Measurements from ENCODE around the gene TMEM203.
A peak's percentile ranks its signal among the peaks of the same experiment; 100 is the strongest.

TMEM203 gene

DNA sequence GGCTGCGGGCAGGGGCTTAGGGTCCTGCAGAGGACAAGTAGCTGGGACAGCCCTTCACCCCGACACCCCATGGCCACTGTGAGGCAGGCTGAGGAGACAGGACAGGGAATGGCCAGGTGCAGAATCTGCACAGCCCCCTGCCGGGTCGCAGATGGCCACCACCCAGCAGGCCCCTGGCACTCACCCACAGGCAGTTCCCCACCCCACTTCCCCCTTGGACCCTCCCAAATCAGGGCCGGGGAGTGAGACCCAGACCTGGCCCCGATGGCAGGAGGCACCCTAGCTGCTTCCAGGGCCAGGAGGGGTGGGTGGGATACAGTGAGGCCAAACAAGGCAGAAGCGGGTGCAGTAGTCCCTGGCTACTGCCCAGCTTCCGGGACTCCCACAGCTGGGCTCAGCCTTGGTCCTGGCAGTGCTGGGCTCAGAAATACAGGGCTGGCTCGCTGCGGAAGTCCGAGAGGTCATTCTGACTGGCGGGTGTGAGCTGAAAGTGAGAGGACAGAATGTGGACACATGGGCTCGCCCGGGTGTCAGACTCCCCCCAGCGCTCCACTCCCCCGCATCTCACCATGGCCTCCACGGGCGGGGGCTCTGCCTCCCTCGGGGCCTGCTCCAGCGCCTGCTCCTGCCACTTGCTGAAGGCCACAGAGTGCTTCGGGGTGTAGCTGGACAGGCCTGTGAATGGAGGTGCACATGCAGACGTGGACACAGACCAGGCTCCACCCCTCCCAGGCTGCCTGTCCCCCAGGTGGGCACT lies 13.6 kb downstream of the TMEM203 start:
- DNase-seq (ENCODE audit: low read depth), result no peak
- TF ChIP-seq, protein P1, sequence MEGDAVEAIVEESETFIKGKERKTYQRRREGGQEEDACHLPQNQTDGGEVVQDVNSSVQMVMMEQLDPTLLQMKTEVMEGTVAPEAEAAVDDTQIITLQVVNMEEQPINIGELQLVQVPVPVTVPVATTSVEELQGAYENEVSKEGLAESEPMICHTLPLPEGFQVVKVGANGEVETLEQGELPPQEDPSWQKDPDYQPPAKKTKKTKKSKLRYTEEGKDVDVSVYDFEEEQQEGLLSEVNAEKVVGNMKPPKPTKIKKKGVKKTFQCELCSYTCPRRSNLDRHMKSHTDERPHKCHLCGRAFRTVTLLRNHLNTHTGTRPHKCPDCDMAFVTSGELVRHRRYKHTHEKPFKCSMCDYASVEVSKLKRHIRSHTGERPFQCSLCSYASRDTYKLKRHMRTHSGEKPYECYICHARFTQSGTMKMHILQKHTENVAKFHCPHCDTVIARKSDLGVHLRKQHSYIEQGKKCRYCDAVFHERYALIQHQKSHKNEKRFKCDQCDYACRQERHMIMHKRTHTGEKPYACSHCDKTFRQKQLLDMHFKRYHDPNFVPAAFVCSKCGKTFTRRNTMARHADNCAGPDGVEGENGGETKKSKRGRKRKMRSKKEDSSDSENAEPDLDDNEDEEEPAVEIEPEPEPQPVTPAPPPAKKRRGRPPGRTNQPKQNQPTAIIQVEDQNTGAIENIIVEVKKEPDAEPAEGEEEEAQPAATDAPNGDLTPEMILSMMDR (IDR thresholded peaks at IDR 0.05; ENCODE audit: insufficient read depth, low read depth, low read length, missing control alignments), result no peak
- H3K4me3 ChIP-seq (ENCODE audit: low read length), result no peak overlapping the region

DNA sequence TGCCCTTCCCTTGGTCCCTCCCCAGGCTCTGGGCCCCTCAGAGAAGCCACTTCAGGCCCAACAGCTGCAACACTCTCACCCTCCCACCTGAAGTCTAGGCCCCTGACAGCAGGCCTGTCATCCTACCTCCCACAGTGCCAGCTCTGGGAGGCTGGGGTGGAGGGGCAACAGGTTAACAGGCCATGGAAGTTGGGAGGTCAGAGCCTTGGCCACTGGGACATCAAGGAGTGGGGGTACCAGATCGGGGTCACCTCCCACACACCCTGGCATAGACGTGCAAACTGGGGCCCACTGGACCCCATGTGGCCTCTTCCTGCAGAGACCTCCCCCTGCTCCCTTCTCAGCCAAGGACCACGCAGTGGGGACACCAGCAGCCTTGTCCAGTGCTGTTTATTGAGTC lies 14.2 kb downstream of the TMEM203 start:
- H3K4me3 ChIP-seq (ENCODE audit: low read length), result no peak overlapping the region
- DNase-seq (ENCODE audit: low read depth), result no peak
- TF ChIP-seq, protein P1 (IDR thresholded peaks at IDR 0.05; ENCODE audit: insufficient read depth, low read depth, low read length, missing control alignments), result no peak

DNA sequence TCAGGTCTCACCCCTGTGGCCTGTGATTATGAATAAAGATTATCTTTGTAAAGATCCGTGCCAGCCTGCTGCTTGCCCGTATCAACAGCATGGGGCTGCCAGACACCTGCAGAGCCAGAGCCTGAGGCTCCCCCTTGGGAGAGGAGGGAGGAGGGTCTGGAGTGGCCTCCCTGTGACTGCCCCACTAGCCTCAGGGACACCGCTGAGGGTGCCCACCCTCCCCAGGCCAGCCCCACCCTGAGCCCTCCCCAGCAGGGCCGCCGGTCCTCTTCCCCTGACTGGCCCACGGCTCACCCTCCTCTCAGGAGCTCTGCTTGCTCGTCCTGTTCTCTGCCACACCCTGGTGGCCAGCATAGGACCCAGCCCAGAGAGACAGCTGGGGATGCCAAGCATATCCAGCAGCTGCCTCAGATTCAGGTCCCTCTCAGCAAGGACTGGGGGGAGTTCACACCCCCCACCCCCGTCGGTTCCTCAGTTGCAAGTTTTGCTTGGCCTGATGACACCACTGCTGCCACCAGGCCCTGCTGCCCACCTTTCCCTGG lies 15.1 kb downstream of the TMEM203 start:
- H3K4me3 ChIP-seq (ENCODE audit: low read length), result no peak overlapping the region
- peak; percentile 27 for DNase-seq (ENCODE audit: low read depth)
- TF ChIP-seq, protein P1 (IDR thresholded peaks at IDR 0.05; ENCODE audit: insufficient read depth, low read depth, low read length, missing control alignments), result peak; percentile 41

DNA sequence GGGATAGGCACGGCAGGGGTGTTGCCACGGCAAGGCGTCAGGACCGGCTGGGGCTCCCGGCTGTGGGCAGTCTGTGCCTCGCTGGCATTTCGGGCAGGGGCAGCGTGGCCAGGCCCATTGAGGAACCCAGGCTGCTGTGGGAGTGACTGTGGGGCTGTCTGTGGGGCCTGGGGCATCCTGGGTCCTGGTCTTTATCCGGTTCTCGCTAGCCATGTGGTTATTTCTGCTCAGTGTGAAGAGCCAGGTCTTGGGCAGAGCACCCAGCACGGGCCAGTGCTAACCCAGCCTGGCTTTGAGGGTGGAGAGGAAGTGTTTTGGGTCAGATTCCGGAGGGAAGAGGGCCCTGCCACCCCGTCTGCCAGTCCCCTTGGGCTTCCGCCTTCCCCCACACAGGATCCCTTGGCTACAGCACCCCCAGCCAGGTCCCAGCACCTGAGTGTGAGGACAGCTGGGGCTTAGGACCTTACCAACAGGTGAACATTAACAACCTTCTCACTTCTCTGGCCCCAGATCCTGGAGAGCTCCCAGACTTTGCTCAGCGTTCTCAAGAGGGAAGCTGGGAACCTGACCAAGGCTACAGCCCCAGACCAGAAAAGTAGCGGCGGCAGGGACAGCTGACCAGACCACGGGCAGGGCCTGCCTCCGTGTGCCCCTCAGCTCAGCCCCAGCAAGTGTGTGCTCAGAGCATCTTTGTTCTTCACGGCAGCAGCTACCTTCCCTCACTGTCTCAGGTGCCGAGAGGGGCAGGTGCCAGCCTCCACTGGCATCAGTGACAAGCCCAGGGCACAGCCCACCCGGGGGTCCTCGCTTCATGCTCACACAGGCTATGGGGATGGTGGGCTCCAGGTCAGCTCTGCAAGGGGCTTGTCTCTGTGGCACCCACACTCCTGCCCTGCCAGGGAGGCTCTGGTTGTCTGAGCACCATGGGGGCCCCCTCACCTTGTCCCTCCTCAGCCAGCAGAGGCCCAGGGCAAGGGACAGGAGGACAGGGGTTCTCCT lies 15.9 kb downstream of the TMEM203 start:
- H3K4me3 ChIP-seq (ENCODE audit: low read length), result peak overlapping the region; percentile 94
- TF ChIP-seq, protein P1 (IDR thresholded peaks at IDR 0.05; ENCODE audit: insufficient read depth, low read depth, low read length, missing control alignments), result no peak
- no peak for DNase-seq (ENCODE audit: low read depth)

DNA sequence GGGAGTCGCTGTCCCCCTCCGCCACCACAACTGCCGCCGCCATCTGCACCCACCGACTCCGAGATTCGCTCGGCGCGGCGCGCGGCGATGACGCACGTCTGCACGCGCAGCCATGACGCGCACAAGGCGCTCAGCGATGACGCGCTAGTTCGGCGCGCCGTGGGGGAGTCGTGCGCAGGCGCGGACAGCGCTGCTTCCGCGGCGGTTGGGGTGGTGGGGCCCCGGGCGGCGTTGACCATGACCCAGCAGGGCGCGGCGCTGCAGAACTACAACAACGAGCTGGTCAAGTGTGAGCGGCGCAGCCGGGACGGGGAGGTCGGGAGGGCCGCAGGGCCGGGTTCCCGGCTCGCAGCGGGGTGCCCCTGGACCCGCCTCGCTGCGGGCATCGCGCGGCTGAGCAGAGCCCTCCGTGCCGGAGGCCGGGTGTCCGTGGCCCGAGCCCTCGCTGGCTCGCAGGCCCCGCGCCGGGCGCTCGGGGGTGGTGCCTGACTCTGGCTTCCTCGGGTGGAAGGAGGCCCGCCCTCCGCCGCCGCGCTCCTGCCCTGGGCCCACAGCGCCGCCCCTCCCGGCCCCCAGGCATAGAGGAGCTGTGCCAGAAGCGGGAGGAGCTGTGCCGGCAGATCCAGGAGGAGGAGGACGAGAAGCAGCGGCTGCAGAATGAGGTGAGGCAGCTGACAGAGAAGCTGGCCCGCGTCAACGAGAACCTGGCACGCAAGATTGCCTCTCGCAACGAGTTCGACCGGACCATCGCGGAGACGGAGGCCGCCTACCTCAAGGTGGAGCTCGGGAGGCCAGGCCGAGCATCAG lies 16.8 kb downstream of the TMEM203 start, which contains the start of the genes ANAPC2 and SSNA1:
ANAPC2 (minus strand) TSS at position 71 of the 807 bp plus-strand sequence; CDS start at position 43, 28 bp downstream.
SSNA1 (plus strand) TSS at position 187 of the 807 bp plus-strand sequence; CDS start at position 238, 51 bp downstream.
- H3K4me3 ChIP-seq (ENCODE audit: low read length), result peak within 1 kb of the TSS; percentile 94
- TF ChIP-seq, protein P1 (IDR thresholded peaks at IDR 0.05; ENCODE audit: insufficient read depth, low read depth, low read length, missing control alignments), result peak; percentile 57
- peak; percentile 93 for DNase-seq (ENCODE audit: low read depth)

DNA sequence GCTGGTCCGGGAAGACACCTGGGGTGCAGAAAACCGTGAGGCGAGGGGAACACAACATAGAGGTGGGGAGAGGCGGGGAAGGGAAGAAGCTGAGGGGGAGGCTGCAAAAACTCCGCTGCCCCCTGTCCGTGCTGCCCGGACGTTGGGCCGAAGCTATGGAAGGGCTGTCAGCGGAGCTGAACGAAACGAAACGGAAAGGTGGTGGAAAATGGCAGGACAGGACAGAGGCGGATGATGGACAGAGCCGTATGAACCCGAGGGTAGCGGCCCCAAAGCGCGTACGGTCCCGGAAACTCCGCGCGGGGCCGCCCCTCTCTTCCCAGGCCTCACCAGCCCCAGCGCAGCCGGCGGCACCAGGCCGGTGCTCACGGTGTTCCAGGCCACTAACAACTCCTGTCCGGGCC lies 17.4 kb downstream of the TMEM203 start:
- TF ChIP-seq, protein P1 (IDR thresholded peaks at IDR 0.05; ENCODE audit: insufficient read depth, low read depth, low read length, missing control alignments), result no peak
- H3K4me3 ChIP-seq (ENCODE audit: low read length), result peak overlapping the region; percentile 94

More for the DNA sequence above, 17.4 kb downstream of the TMEM203 start:
- no peak for DNase-seq (ENCODE audit: low read depth)
